H9 (cell line): Measurements from ENCODE around the gene LHX1. TPM values are rescaled to one million over a fixed set of nuclear protein-coding genes. Genes with fewer than 3 reads are reported as not detected.

Source experiments
- DNase-seq: peaks from one replicate; pipeline ENCODE4 v3.0.0-alpha.2; 2017
- H2AFZ ChIP-seq: one replicate; pipeline ENCODE4 v1.6.1; 2013; ENCODE audit warnings: mild to moderate bottlenecking, low read length, control low read depth, moderate library complexity
- H2AK5ac ChIP-seq: 2 replicates; pipeline ENCODE4 v1.6.1; 2013; ENCODE audit warnings: low read length, control low read depth, mixed read lengths; ENCODE audit not compliant: insufficient read length
- H2BK120ac ChIP-seq: one replicate; pipeline ENCODE4 v1.6.1; 2013; ENCODE audit warnings: low read depth, mild to moderate bottlenecking, low read length, control low read depth, inconsistent platforms; ENCODE audit not compliant: poor library complexity, severe bottlenecking
- H2BK12ac ChIP-seq: 2 replicates; pipeline ENCODE4 v1.6.1; 2013; ENCODE audit warnings: low read length, control low read depth, mixed read lengths, low read depth; ENCODE audit not compliant: insufficient read length
- H2BK15ac ChIP-seq: 2 replicates; pipeline ENCODE4 v1.6.1; 2013; ENCODE audit warnings: low read depth, low read length, control low read depth
- H2BK20ac ChIP-seq: one replicate; pipeline ENCODE4 v1.6.1; 2013; ENCODE audit warnings: low read depth, mild to moderate bottlenecking, low read length, control low read depth, inconsistent platforms; ENCODE audit not compliant: poor library complexity, severe bottlenecking
- H2BK5ac ChIP-seq: 2 replicates; pipeline ENCODE4 v1.6.1; 2013; ENCODE audit warnings: low read length, control low read depth, mixed read lengths; ENCODE audit not compliant: insufficient read length
- H3K14ac ChIP-seq: 2 replicates; pipeline ENCODE4 v1.6.1; 2013; ENCODE audit warnings: low read length, control low read depth; ENCODE audit not compliant: insufficient read depth
- H3K18ac ChIP-seq: 2 replicates; pipeline ENCODE4 v1.6.1; 2013; ENCODE audit warnings: low read depth, mild to moderate bottlenecking, mixed read lengths, low read length, control low read depth; ENCODE audit not compliant: insufficient read length
- H3K23ac ChIP-seq: 2 replicates; pipeline ENCODE4 v1.6.1; 2013; ENCODE audit warnings: low read length, control low read depth, mixed read lengths, low read depth; ENCODE audit not compliant: insufficient read length
- H3K23me2 ChIP-seq: 2 replicates; pipeline ENCODE4 v1.6.1; 2013; ENCODE audit warnings: low read depth, mild to moderate bottlenecking, mixed read lengths, low read length, control low read depth; ENCODE audit not compliant: insufficient read length, poor library complexity, severe bottlenecking
- H3K27ac ChIP-seq: 2 replicates; pipeline ENCODE4 v1.5.1; 2013; ENCODE audit warnings: low read length, control low read depth, mixed read lengths, low read depth; ENCODE audit not compliant: insufficient read length
- H3K27me3 ChIP-seq: 2 replicates; pipeline ENCODE4 v1.6.1; 2013; ENCODE audit warnings: low read length, control low read depth, inconsistent platforms; ENCODE audit not compliant: insufficient read depth
- H3K4ac ChIP-seq: 2 replicates; pipeline ENCODE4 v1.6.1; 2013; ENCODE audit warnings: low read depth, mild to moderate bottlenecking, control low read depth, inconsistent platforms, low read length, moderate library complexity
- H3K4me1 ChIP-seq: 2 replicates; pipeline ENCODE4 v1.6.1; 2013; ENCODE audit warnings: low read length, control low read depth, inconsistent platforms; ENCODE audit not compliant: insufficient read depth
- H3K4me2 ChIP-seq: 2 replicates; pipeline ENCODE4 v1.6.1; 2013; ENCODE audit warnings: low read length, control low read depth, mixed read lengths; ENCODE audit not compliant: insufficient read length, insufficient read depth
- H3K56ac ChIP-seq: 2 replicates; pipeline ENCODE4 v1.6.1; 2013; ENCODE audit warnings: low read depth, mild to moderate bottlenecking, mixed read lengths, low read length, control low read depth; ENCODE audit not compliant: insufficient read length
- H3K79me1 ChIP-seq: 2 replicates; pipeline ENCODE4 v1.6.1; 2013; ENCODE audit warnings: low read depth, mild to moderate bottlenecking, moderate library complexity, low read length, control low read depth, inconsistent platforms; ENCODE audit not compliant: insufficient read depth, poor library complexity, severe bottlenecking
- H3K79me2 ChIP-seq: 2 replicates; pipeline ENCODE4 v1.6.1; 2013; ENCODE audit warnings: low read length, control low read depth, inconsistent platforms; ENCODE audit not compliant: insufficient read depth
- H3K9ac ChIP-seq: 2 replicates; pipeline ENCODE4 v1.6.1; 2013; ENCODE audit warnings: low read length, control low read depth, mixed read lengths; ENCODE audit not compliant: insufficient read length; ENCODE audit errors: extremely low read depth
- H3K9me3 ChIP-seq: one replicate; pipeline ENCODE4 v1.6.1; 2013; ENCODE audit warnings: low read depth, low read length, inconsistent platforms; ENCODE audit not compliant: control insufficient read depth
- H3T11ph ChIP-seq: one replicate; pipeline ENCODE4 v1.6.1; 2013; ENCODE audit warnings: mild to moderate bottlenecking, low read length, control low read depth, inconsistent platforms
- H4K20me1 ChIP-seq: one replicate; pipeline ENCODE4 v1.6.1; 2013; ENCODE audit not compliant: control insufficient read depth, insufficient read length, insufficient read depth
- H4K5ac ChIP-seq: 2 replicates; pipeline ENCODE4 v1.6.1; 2013; ENCODE audit warnings: low read depth, mild to moderate bottlenecking, mixed read lengths, low read length, control low read depth; ENCODE audit not compliant: insufficient read length
- H4K8ac ChIP-seq: replicated peaks from 2 replicates; pipeline ENCODE4 v1.6.1; 2013; ENCODE audit warnings: low read length, control low read depth, mixed read lengths, low read depth; ENCODE audit not compliant: insufficient read length
- H4K91ac ChIP-seq: 2 replicates; pipeline ENCODE4 v1.6.1; 2013; ENCODE audit warnings: low read depth, mild to moderate bottlenecking, moderate library complexity, mixed read lengths, low read length, control low read depth; ENCODE audit not compliant: insufficient read length
- H3K27ac Mint-ChIP-seq, 3 experiments: 2 replicates in 2 of 3; 3 replicates in 1 of 3; pipeline ENCODE4 v1.8.0; 2020 to 2021; ENCODE audit warnings: mixed read lengths in 3 of 3, mild to moderate bottlenecking in 1 of 3, moderate library complexity in 1 of 3
- H3K27me3 Mint-ChIP-seq: 2 replicates; pipeline ENCODE4 v1.8.0; 2021; ENCODE audit warnings: low read depth, mild to moderate bottlenecking, moderate library complexity, mixed read lengths
- H3K36me3 Mint-ChIP-seq, 3 experiments: 2 replicates in 2 of 3; 3 replicates in 1 of 3; pipeline ENCODE4 v1.8.0; 2020 to 2021; ENCODE audit warnings: low read depth in 3 of 3, mixed read lengths in 3 of 3; ENCODE audit not compliant: insufficient read depth in 1 of 3
- H3K4me1 Mint-ChIP-seq, 2 experiments: 2 replicates each; pipeline ENCODE4 v1.8.0; 2020; ENCODE audit warnings: mixed read lengths in 2 of 2
- H3K4me3 Mint-ChIP-seq, 2 experiments: 2 replicates in 1 of 2; 3 replicates in 1 of 2; pipeline ENCODE4 v1.8.0; 2020 to 2021; ENCODE audit warnings: mild to moderate bottlenecking in 2 of 2, mixed read lengths in 2 of 2, moderate library complexity in 1 of 2
- H3K9me3 Mint-ChIP-seq, 2 experiments: 2 replicates in 1 of 2; 3 replicates in 1 of 2; pipeline ENCODE4 v1.8.0; 2020; ENCODE audit warnings: mild to moderate bottlenecking in 2 of 2, mixed read lengths in 2 of 2, moderate library complexity in 1 of 2
- WGBS: extraction: QIAGEN DNeasy Blood & Tissue Kit; methylation state at CpG from one replicate; pipeline ENCODE4 v1.1.7; 2013; ENCODE audit warnings: missing lambda C conversion rate, low lambda C conversion rate, mixed read lengths; ENCODE audit not compliant: insufficient read length; ENCODE audit errors: extremely low coverage; 5-methylcytosine and 5-hydroxymethylcytosine counted together
- total RNA-seq: library from RNA; stranded (reverse); gene quantifications from 2 replicates; pipeline ENCODE4 v1.2.1, GENCODE V29; 2021
- TF ChIP-seq, protein P1 (sequence below): fragments of 200-600 bp; sonication (generic); conservative IDR thresholded peaks from 3 replicates; pipeline ENCODE4 v1.8.0; 2021; ENCODE audit warnings: antibody characterized with exemption, mild to moderate bottlenecking

Gene LHX1
- total RNA-seq, 1 experiment from 2014 or later = 0.22 TPM

DNA sequence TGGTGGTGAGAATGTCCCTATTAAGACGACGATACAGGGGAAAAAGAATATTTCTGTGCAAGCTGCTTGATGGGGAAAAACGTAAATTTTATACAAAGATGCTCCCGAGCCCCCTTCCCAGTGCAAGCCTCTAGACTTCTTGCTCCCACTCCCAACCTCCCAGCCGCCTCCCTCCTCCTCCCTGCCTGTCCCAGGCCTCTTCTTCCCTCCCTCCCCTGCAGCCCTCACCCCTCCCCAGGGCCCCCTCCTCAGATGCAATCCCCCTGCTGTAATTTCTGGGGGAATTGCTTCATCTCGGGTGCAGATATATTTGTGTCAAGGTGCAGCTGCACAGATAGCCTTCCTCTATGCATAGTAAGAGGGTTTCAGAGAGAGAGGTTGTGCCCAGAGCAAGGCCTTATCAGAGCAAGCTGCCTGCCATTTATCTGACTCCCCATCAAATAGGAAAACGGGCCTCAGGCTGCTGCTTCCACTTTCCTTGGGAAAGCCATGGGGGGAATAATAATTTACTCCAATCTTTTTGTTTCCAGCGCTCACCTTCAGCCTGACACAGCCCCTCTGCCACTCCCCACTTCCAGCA lies 47.4 kb upstream of the LHX1 start:
- Histone ChIP-seq H3K79me2 (no peaks in the 10 kb centered on the region), H3K4ac (no peak overlapping the region), H2BK120ac (no peak overlapping the region), H4K91ac (no peak overlapping the region), H3K27ac (no peak overlapping the region), H3K23me2 (no peaks in the 10 kb centered on the region), H3K27me3 (no peaks in the 10 kb centered on the region), H3K18ac (no peak overlapping the region), H2AK5ac (no peak overlapping the region), H3K9ac (no peak overlapping the region), H3K4me2 (no peak overlapping the region), H2AFZ (no peak overlapping the region), H4K8ac (no peak overlapping the region), H3K9me3 (no peaks in the 10 kb centered on the region), H3K14ac (0 out of 2 replicates have a peak overlapping the region, but pooled peaks have one; percentile 53), H2BK5ac (no peak overlapping the region), H2BK15ac (no peak overlapping the region), H3K79me1 (no peaks in the 10 kb centered on the region), H2BK20ac (no peak overlapping the region), H3K4me1 (no peaks in the 10 kb centered on the region), H3T11ph (no peak overlapping the region), H4K20me1 (no peaks in the 10 kb centered on the region), H3K56ac (no peak overlapping the region), H4K5ac (no peak overlapping the region), H3K23ac (no peak overlapping the region), H2BK12ac (no peak overlapping the region)
- DNase-seq = no peak
- peaks cover 2 to 38% of the 10 kb centered on the region in 2 experiments for H3K4me1 Mint-ChIP-seq
- H3K4me3 Mint-ChIP-seq = no peak overlapping the region
- no peaks in the 10 kb centered on the region for H3K9me3 Mint-ChIP-seq
- peaks cover 9% of the 10 kb centered on the region for H3K27me3 Mint-ChIP-seq
- TF ChIP-seq, protein P1, sequence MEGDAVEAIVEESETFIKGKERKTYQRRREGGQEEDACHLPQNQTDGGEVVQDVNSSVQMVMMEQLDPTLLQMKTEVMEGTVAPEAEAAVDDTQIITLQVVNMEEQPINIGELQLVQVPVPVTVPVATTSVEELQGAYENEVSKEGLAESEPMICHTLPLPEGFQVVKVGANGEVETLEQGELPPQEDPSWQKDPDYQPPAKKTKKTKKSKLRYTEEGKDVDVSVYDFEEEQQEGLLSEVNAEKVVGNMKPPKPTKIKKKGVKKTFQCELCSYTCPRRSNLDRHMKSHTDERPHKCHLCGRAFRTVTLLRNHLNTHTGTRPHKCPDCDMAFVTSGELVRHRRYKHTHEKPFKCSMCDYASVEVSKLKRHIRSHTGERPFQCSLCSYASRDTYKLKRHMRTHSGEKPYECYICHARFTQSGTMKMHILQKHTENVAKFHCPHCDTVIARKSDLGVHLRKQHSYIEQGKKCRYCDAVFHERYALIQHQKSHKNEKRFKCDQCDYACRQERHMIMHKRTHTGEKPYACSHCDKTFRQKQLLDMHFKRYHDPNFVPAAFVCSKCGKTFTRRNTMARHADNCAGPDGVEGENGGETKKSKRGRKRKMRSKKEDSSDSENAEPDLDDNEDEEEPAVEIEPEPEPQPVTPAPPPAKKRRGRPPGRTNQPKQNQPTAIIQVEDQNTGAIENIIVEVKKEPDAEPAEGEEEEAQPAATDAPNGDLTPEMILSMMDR = no peak
- WGBS = no CpG with 5 or more reads among the region's 8 CpGs
- H3K36me3 Mint-ChIP-seq = no peaks in the 10 kb centered on the region
- no peak overlapping the region; a peak in 2 of 7 replicates for H3K27ac Mint-ChIP-seq
